Peyer's patch (tissue), 4 donors: ENCODE results near the gene NEDD9. TPM values are rescaled to one million over a fixed set of nuclear protein-coding genes. Genes with fewer than 3 reads are reported as not detected.

Source experiments
- DNase-seq, 3 donors: peaks; one replicate each; pipeline ENCODE4 v3.0.0-alpha.2; 2017 to 2019
- H3K27ac ChIP-seq, 4 donors: fragments of 200-600 bp; sonication (generic); one replicate each; pipeline ENCODE4 v1.5.1; 2016 to 2019
- H3K27me3 ChIP-seq, 2 donors: fragments of 200-600 bp; sonication (generic); one replicate each; pipeline ENCODE4 v1.5.1; 2019
- H3K36me3 ChIP-seq, 3 donors: fragments of 200-600 bp; sonication (generic); one replicate each; pipeline ENCODE4 v1.5.1; 2016 to 2019
- H3K4me1 ChIP-seq, 4 donors: fragments of 200-600 bp; sonication (generic); one replicate each; pipeline ENCODE4 v1.5.1; 2016 to 2019
- H3K4me3 ChIP-seq, 4 donors: fragments of 200-600 bp; sonication (generic); 1 replicate in 3 of 4; 2 replicates in 1 of 4; pipeline ENCODE4 v1.5.1; 2016 to 2019; ENCODE audit warnings: mild to moderate bottlenecking in 1 of 4
- H3K9me3 ChIP-seq, 4 donors: fragments of 200-600 bp; sonication (generic); one replicate each; pipeline ENCODE4 v1.5.1; 2016 to 2019; ENCODE audit warnings: mild to moderate bottlenecking in 1 of 4
- CTCF ChIP-seq, 6 experiments: fragments of 450-650 bp in 4 of 6; fragments of 200-600 bp in 2 of 6; sonication (generic) in 1 of 6; IDR thresholded peaks; one replicate each; pipeline ENCODE4 v1.5.1; 2017 to 2019; ENCODE audit warnings: antibody characterized with exemption in 6 of 6, mild to moderate bottlenecking in 3 of 6, moderate library complexity in 1 of 6
- POLR2A ChIP-seq, 2 donors: fragments of 450-650 bp; IDR thresholded peaks; one replicate each; pipeline ENCODE4 v1.5.1; 2017; ENCODE audit warnings: antibody characterized with exemption in 2 of 2, mild to moderate bottlenecking in 2 of 2, moderate library complexity in 2 of 2
- total RNA-seq, 4 donors: library from RNA; depleted of rRNA; stranded (reverse); fragments of >200 nt; gene quantifications; one replicate each; pipeline ENCODE4 v1.1.0, GENCODE V29; 2016

Gene NEDD9
- total RNA-seq, 4 donors from 2014 or later: 63.9 to 97.0 (median 87.5) TPM

GRCh38 chr6:11162262-11162661, 70.2 kb downstream of the NEDD9 start:
- no peak overlapping the region for H3K4me3 ChIP-seq
- no peak for DNase-seq
- H3K27ac ChIP-seq: no peak overlapping the region
- no peaks in the 10 kb centered on the region for H3K36me3 ChIP-seq
- no peaks in the 10 kb centered on the region for H3K4me1 ChIP-seq
- H3K27me3 ChIP-seq: no peaks in the 10 kb centered on the region
- no peaks in the 10 kb centered on the region for H3K9me3 ChIP-seq
- TF ChIP-seq POLR2A (IDR thresholded peaks at IDR 0.05) (no peak), CTCF (IDR thresholded peaks at IDR 0.05) (no peak)

GRCh38 chr6:11161031-11161956, 71.2 kb downstream of the NEDD9 start:
- H3K27me3 ChIP-seq: no peaks in the 10 kb centered on the region
- no peak overlapping the region for H3K4me3 ChIP-seq
- no peaks in the 10 kb centered on the region for H3K4me1 ChIP-seq
- no peak overlapping the region for H3K27ac ChIP-seq
- H3K36me3 ChIP-seq: no peaks in the 10 kb centered on the region
- TF ChIP-seq POLR2A (IDR thresholded peaks at IDR 0.05) (no peak), CTCF (IDR thresholded peaks at IDR 0.05) (no peak)
- DNase-seq: no peak
- no peaks in the 10 kb centered on the region for H3K9me3 ChIP-seq

GRCh38 chr6:11160199-11160598, 72.3 kb downstream of the NEDD9 start:
- H3K27me3 ChIP-seq: no peaks in the 10 kb centered on the region
- H3K9me3 ChIP-seq: no peaks in the 10 kb centered on the region
- H3K4me1 ChIP-seq: no peaks in the 10 kb centered on the region
- no peaks in the 10 kb centered on the region for H3K36me3 ChIP-seq
- no peak overlapping the region for H3K4me3 ChIP-seq
- no peak for TF ChIP-seq POLR2A (IDR thresholded peaks at IDR 0.05)
- TF ChIP-seq CTCF (IDR thresholded peaks at IDR 0.05): no peak
- no peak overlapping the region for H3K27ac ChIP-seq
- no peak for DNase-seq

- TF ChIP-seq CTCF (IDR thresholded peaks at IDR 0.05) (no peak), POLR2A (IDR thresholded peaks at IDR 0.05) (no peak)
- H3K36me3 ChIP-seq: no peaks in the 10 kb centered on the region
- H3K27ac ChIP-seq: no peak overlapping the region
- no peak for DNase-seq
- H3K27me3 ChIP-seq: no peaks in the 10 kb centered on the region
- no peaks in the 10 kb centered on the region for H3K9me3 ChIP-seq
- H3K4me1 ChIP-seq: no peaks in the 10 kb centered on the region
- H3K4me3 ChIP-seq: no peak overlapping the region
Observed at GRCh38 chr6:11155589-11155988, 76.9 kb downstream of the NEDD9 start.

GRCh38 chr6:11153447-11153846, 79.0 kb downstream of the NEDD9 start:
- H3K27ac ChIP-seq: no peak overlapping the region
- TF ChIP-seq POLR2A (IDR thresholded peaks at IDR 0.05) (no peak), CTCF (IDR thresholded peaks at IDR 0.05) (no peak)
- no peak overlapping the region for H3K4me3 ChIP-seq
- H3K4me1 ChIP-seq: no peaks in the 10 kb centered on the region
- H3K9me3 ChIP-seq: no peaks in the 10 kb centered on the region
- no peak for DNase-seq
- no peaks in the 10 kb centered on the region for H3K36me3 ChIP-seq
- H3K27me3 ChIP-seq: no peaks in the 10 kb centered on the region
